Measurements from ENCODE around the gene DCDC2B. TPM values are rescaled to one million over a fixed set of nuclear protein-coding genes. Genes with fewer than 3 reads are reported as not detected.

Gene DCDC2B
- total RNA-seq, 2 experiments from 2014 or later = 0.14 TPM; not detected in 1

DNA sequence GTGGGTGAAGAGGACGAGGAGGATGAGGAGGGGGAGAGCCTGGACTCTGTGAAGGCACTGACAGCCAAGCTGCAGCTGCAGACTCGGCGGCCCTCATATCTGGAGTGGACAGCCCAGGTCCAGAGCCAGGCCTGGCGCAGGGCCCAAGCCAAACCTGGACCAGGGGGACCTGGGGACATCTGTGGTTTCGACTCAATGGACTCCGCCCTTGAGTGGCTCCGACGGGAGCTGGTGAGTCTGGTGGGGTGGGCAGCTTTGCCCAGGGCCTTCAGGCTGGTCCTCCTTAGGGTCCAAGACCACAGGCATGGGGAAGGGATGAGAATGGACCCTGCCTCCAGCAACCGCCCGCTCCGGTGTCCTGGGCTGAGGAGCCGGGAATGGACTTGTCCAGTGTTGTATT, 38.6 kb downstream of the DCDC2B start:
- H3K4me1 Mint-ChIP-seq (ENCODE audit: low read depth) = peaks cover 57% of the 10 kb centered on the region

DNA sequence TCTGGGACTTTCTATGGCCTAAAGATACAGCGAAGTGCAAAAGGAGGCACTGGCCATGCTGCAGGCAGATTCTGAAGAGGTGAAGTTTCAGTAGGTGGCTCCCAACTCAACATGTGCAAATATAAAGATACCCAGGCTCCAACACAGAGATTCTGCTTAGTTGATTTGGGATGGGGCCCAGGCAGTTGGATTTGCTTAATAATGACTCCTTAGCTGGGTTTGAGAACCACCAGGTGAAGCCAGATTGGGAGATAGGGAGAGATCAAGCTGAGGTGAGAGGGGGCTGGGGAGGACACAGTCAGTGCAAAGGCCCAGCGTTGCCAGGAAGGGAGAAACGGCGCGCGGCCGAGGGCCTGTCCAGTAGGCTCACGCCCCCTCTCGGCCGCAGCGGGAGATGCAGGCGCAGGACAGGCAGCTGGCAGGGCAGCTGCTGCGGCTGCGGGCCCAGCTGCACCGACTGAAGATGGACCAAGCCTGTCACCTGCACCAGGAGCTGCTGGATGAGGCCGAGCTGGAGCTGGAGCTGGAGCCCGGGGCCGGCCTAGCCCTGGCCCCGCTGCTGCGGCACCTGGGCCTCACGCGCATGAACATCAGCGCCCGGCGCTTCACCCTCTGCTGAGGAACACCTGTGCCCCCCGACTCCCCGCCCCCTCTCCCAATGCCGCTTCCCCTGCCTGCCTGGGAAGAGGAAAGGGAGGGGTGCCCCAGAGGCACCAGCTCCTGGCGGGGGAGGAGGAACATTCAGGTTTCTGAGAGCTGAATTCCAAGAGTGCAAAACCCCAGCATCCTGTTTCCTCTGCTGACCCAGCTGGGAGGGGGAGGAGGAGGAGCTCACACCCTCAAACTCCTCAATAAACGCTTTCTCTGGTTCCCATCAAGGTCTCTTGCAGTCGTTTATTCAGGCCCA, 39.3 kb downstream of the DCDC2B start:
- peak; percentile 56 to 86 (median 66) for DNase-seq
- peak overlapping the region; percentile 87 to 94 for H3K27ac ChIP-seq (ENCODE audit: low read depth in 1 of 2, low read length in 2 of 2)
- TF ChIP-seq, protein P1, sequence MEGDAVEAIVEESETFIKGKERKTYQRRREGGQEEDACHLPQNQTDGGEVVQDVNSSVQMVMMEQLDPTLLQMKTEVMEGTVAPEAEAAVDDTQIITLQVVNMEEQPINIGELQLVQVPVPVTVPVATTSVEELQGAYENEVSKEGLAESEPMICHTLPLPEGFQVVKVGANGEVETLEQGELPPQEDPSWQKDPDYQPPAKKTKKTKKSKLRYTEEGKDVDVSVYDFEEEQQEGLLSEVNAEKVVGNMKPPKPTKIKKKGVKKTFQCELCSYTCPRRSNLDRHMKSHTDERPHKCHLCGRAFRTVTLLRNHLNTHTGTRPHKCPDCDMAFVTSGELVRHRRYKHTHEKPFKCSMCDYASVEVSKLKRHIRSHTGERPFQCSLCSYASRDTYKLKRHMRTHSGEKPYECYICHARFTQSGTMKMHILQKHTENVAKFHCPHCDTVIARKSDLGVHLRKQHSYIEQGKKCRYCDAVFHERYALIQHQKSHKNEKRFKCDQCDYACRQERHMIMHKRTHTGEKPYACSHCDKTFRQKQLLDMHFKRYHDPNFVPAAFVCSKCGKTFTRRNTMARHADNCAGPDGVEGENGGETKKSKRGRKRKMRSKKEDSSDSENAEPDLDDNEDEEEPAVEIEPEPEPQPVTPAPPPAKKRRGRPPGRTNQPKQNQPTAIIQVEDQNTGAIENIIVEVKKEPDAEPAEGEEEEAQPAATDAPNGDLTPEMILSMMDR (IDR thresholded peaks at IDR 0.05) = peak; percentile 92
- H3K4me1 ChIP-seq (ENCODE audit: insufficient read depth, low read length) = peaks cover 65% of the 10 kb centered on the region
- no peak for ATAC-seq (ENCODE audit: poor library complexity)
- Mint-ChIP-seq H3K4me3 (peak overlapping the region; percentile 86), H3K36me3 (ENCODE audit: low read depth) (peaks cover 24% of the 10 kb centered on the region), H3K9me3 (no peaks in the 10 kb centered on the region), H3K4me1 (ENCODE audit: low read depth) (peaks cover 58% of the 10 kb centered on the region), H3K27me3 (no peaks in the 10 kb centered on the region), H3K27ac (peak overlapping the region; percentile 99)
- ChIA-PET POLR2A (interaction anchor here (0.8 to 21.2 kb wide), 17 partner anchors 8 to 146 kb away, joined by 3 to 543 read pairs (median 11); partner anchors contain the start of genes BSDC1, CCDC28B, HDAC1 and IQCC), CTCF (interaction anchor here (0.6 to 4.5 kb wide), 32 partner anchors 8 to 175 kb away, joined by 3 to 48 read pairs (median 4); partner anchors contain the start of genes HDAC1, IQCC, KPNA6 and MARCKSL1)
- H3K36me3 ChIP-seq (ENCODE audit: insufficient read depth, low read length) = no peaks in the 10 kb centered on the region
- no peaks in the 10 kb centered on the region for H3K9me3 ChIP-seq (ENCODE audit: control insufficient read depth in 1 of 2, insufficient read depth in 1 of 2, low read length in 2 of 2)
- H3K4me3 ChIP-seq (ENCODE audit: low read length) = peak overlapping the region; percentile 41
- H3K27me3 ChIP-seq (ENCODE audit: control insufficient read depth in 1 of 2, insufficient read depth in 2 of 2, low read length in 2 of 2) = no peaks in the 10 kb centered on the region
- intact Hi-C loops (cut with DNase I, micrococcal nuclease) = no loop called here

More for the DNA sequence above, 38.6 kb downstream of the DCDC2B start:
- intact Hi-C loops (cut with DNase I, micrococcal nuclease) = no loop called here
- Histone ChIP-seq H3K9me3 (ENCODE audit: control insufficient read depth in 1 of 2, insufficient read depth in 1 of 2, low read length in 2 of 2) (no peaks in the 10 kb centered on the region), H3K4me1 (ENCODE audit: insufficient read depth, low read length) (peaks cover 66% of the 10 kb centered on the region), H3K27me3 (ENCODE audit: control insufficient read depth in 1 of 2, insufficient read depth in 2 of 2, low read length in 2 of 2) (no peaks in the 10 kb centered on the region), H3K36me3 (ENCODE audit: insufficient read depth, low read length) (no peaks in the 10 kb centered on the region), H3K27ac (ENCODE audit: low read depth in 1 of 2, low read length in 2 of 2) (peak overlapping the region; percentile 87 to 94), H3K4me3 (ENCODE audit: low read length) (no peak overlapping the region)
- ATAC-seq (ENCODE audit: poor library complexity) (no peak), DNase-seq (no peak)
- Mint-ChIP-seq H3K27ac (peak overlapping the region; percentile 99), H3K9me3 (no peaks in the 10 kb centered on the region), H3K4me3 (no peak overlapping the region), H3K27me3 (no peaks in the 10 kb centered on the region), H3K36me3 (ENCODE audit: low read depth) (peaks cover 17% of the 10 kb centered on the region)
- ChIA-PET POLR2A (interaction anchor here (1.2 to 21.2 kb wide), 12 partner anchors 7 to 147 kb away, joined by 3 to 543 read pairs (median 30); partner anchors contain the start of genes BSDC1, CCDC28B, HDAC1 and MARCKSL1), CTCF (interaction anchor here (0.8 to 4.5 kb wide), 17 partner anchors 8 to 90 kb away, joined by 3 to 48 read pairs (median 5); partner anchors contain the start of genes HDAC1 and IQCC)
- TF ChIP-seq, protein P1 (IDR thresholded peaks at IDR 0.05) = no peak

DNA sequence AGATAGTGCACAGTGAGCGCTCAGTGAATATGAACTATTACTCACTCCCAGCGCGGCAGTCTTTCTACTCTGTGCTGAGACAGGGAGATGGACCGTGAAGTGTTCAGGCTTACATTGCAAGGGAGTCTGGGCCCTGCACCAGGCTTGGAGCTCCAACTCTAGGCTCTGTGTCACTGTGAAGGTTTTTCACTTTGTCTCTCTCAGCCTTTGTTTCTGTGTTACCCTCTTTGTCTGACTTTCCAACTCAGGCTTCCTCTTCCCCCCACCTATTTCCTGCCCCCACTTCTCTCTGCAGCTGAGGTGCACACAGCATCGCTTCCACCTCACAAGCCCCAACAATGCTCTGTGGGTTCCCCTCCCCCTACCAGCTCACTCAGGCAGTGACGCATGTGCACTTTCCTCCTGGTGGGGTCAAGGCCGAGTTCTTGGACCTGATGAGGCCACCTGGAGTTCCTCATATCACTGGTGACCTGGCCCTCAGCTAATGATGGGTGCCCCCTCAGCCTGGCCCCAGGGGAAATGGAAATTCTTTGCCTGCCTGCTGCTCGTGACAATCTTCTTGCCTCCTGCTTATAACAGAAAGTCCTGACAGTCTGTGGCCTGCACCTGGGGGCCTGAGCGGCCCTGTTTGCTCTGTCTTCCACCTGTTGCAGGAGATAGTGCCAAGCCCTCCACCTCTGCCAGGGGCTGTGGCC, 41.1 kb downstream of the DCDC2B start:
- H3K27me3 ChIP-seq (ENCODE audit: control insufficient read depth in 1 of 2, insufficient read depth in 2 of 2, low read length in 2 of 2) = no peaks in the 10 kb centered on the region
- H3K36me3 ChIP-seq (ENCODE audit: insufficient read depth, low read length) = no peaks in the 10 kb centered on the region
- Mint-ChIP-seq H3K27me3 (no peaks in the 10 kb centered on the region), H3K4me3 (peak overlapping the region; percentile 98), H3K9me3 (no peaks in the 10 kb centered on the region), H3K36me3 (ENCODE audit: low read depth) (peaks cover 35% of the 10 kb centered on the region), H3K27ac (peak overlapping the region; percentile 99), H3K4me1 (ENCODE audit: low read depth) (peaks cover 71% of the 10 kb centered on the region)
- H3K9me3 ChIP-seq (ENCODE audit: control insufficient read depth in 1 of 2, insufficient read depth in 1 of 2, low read length in 2 of 2) = no peaks in the 10 kb centered on the region
- TF ChIP-seq, protein P1 (IDR thresholded peaks at IDR 0.05) = no peak
- ChIA-PET POLR2A (interaction anchor here (0.8 to 21.2 kb wide), 24 partner anchors 10 to 605 kb away, joined by 3 to 543 read pairs (median 12); partner anchors contain the start of genes BSDC1, CCDC28B, EIF3I and HDAC1), CTCF (interaction anchor here (0.6 to 4.5 kb wide), 7 partner anchors 10 to 86 kb away, joined by 3 to 48 read pairs (median 4); partner anchors contain the start of gene MARCKSL1)
- DNase-seq (peak; percentile 65 to 95 (median 79)), ATAC-seq (ENCODE audit: poor library complexity) (peak; percentile 77)
- intact Hi-C loops (cut with DNase I, micrococcal nuclease) = loop anchor here (1.0 to 5.0 kb wide), 8 partner anchors 10 to 122 kb away; partner anchors contain the start of genes CCDC28B (in 1 of the 2), EIF3I (in 1 of the 2) and TMEM234 (in 1 of the 2)
- peak overlapping the region; percentile 79 to 94 for H3K27ac ChIP-seq (ENCODE audit: low read depth in 1 of 2, low read length in 2 of 2)
- H3K4me3 ChIP-seq (ENCODE audit: low read length) = peak overlapping the region; percentile 71
- H3K4me1 ChIP-seq (ENCODE audit: insufficient read depth, low read length) = peaks cover 82% of the 10 kb centered on the region

Measured in CD4-positive, alpha-beta T cell (primary cell).